Measurements from ENCODE around the gene PDZD2.
"Not testable (repeated sequence)": the region's sequence is repeated elsewhere in the genome, so short reads cannot be mapped to it uniquely, and the experiment has no call there.

PDZD2 gene

DNA sequence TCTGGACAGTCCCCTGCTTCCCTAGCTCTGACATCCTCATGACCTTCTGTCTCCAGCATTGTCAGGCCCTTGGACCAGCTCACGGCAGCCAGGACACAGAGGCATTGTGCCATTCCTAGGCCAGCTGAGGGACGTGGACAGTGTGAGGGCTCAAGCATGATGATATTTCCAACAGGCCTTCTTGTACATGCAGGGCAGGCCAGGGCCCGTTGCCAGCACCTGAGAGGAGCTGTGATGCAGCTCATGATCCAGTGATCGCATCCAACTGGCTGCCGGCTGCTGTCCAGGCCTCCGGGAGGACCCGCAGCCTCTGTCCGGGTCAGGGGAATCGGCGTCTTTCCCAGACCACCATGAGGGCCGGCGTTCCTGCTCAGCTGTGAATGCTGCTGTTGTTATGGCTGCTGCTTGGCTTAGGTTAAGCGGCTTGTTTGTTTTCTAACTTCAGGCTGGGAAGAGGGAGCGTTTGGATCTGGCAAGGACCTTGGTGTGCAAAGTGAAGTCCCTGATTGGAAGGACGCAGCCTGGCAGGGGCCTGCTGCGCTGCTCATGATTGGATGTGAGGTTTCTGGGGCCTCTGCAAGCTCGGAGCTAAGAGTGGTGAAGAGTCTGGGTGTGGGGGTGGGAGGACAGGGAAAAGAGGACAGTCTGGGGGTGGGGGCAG is 53.8 kb downstream of the PDZD2 start:
- DNase-seq = no peak

DNA sequence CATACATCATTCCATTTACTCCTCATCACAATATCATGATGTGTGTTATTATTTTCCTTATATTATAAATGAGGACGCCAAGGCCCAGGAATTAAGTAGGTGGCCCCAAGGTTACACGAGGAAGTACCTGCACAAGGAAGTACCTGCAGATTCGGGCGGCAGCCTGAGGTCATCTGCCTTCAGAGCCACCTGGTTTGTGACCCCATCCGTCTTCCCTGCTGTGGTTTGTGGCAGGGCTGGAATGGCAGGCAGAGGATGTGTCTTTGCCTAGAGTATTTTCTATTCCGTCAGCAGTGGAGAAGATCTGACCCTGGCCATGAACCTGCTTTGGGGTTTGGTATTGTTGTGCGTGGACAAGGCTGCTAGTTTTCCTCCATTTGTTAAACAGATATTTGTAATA is 59.7 kb downstream of the PDZD2 start:
- DNase-seq = no peak

DNA sequence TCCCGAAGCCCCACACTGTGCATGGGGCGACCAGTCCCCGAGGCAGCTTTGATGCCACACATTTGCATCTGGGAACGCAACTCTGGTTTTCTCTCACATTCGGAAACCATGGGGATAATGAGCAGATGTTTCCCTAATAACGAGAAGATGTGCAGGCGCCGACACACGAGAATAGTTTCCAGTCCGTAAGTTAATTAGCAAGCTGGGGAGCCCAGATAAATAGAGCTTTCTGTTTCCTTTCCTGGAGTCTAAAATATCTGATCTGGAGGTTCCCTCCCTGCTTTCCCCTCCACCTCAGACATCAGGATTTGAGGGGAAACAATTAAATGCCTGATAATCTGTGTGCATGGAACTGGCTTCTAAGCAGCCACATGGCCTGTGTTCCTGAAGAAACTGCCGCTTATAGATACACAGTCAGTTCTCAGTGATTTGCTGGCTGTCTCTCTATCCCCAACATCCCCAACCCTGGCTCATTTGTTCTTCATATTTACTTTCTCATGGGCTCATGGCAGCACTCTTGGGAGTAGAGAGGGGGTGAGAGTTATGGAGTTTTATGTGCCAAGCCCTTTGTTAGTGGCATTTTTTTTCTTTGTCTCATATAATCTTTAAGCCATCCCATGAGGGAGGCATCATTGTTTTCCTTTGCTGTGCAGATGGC is 62.8 kb downstream of the PDZD2 start:
- peak; percentile 39 for DNase-seq

DNA sequence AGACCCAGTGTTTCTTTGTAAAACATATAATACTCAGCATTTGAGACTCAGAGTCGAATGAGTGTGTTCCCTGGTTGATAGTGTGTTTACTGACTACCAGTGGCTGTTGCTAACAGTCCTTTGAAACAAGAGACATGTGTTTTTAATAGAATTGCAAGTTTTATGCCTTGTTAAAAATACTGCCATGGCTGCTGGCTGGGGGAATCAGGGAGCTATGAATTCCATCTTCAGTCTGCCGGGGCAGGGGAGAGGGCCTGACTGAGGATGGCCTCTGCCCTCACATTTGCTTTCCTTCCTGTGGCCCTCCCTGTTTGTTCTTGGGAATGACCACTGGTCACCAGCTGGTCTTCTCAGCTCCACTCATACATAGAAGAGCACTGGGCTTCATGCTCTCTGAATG is 63.8 kb downstream of the PDZD2 start:
- no peak for DNase-seq

DNA sequence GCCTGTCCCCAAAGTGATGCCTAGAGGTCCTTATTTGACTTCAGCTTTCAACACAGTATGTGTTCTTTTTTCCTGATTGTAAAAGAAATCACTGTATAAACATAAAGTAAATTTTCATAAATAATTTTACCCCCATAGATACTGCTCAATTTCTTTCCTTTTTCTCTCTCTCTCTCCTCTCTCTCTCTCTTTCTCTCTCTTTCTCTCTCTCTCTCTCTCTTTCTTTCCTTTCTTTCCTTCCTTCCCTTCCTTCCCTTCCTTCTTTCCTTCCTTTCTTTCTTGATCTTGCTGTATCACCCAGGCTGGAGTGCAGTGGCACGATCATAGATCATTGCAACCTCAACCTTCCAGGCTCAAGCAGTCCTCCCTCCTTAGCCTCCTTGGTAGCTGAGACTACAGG is 64.8 kb downstream of the PDZD2 start:
- DNase-seq = no peak

DNA sequence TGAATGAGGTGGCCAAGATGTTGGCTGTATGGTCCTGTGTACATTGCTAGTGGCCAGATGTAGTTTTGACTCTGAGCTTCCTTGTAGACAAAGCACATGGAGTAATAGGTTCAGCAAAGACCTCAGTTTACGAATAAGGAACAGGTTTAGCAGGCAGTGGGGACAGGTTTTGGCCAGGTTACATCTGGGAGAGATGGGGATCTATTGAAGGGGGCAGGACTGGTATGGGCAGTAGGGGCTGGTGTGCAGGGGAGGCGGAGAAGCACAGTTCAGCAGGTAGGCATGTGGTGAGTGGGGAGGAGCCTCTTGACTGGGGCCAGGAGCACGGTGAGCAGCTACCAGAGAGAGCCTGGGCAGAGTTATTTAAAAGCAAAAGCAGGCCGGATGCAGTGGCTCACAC is 67.3 kb downstream of the PDZD2 start:
- no peak for DNase-seq

DNA sequence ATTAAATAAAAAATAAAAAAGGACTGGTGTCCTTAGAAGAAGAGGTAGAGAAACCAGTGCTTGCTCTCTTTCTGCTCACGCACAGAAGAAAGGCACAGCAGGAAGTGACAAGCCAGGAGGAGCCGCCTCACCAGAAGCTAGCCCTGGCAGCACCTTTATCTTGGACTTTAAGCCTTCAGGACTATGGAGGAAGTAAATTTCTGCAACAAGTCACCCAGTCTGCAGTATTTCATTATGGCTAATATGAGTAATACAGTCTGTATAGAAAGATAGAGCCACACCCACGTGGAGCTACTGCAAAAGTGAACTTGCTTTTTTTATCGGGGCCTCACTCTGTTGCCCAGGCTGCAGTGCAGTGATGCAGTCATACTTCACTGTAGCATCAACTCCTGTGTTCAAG is 68.4 kb downstream of the PDZD2 start:
- DNase-seq = no peak

DNA sequence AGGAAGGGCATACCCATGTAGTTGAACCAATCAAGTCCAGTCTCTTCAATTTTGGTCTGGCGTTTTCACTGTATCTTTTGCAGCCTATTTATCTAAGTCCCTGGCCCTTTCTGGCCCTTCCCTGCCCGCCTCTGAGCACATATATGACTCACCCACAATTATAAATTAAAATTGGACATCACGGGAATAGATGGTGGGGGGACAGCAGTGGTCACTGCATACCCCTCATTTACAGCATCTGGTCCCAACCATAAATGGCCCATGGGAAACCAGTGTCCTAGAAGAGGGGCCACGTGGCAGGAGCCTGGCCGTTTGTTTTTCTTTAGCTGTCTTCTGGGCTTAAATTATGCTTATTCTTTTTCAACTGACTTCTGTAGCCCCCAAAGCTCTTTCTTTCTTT is 69.2 kb downstream of the PDZD2 start:
- DNase-seq = no peak

DNA sequence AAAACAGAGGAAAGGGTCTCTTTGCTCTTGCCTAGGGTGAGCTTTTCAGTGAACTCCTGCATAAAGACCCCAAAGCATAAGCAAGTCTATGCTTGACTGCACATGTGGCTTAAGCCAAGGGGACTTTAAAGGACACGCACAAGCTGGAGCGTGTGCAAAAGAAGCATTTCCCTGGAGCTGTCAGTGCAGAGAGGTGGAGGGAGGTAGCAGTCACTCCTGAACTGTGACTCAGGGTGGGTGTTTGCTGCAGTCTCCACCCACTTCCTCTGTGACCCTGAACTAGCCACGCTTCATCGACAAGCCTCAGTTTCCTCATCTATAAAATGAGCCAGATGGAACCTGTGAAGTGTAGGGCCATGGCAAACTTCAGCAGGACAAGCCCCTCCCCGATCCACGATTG is 72.4 kb downstream of the PDZD2 start:
- DNase-seq = no peak

DNA sequence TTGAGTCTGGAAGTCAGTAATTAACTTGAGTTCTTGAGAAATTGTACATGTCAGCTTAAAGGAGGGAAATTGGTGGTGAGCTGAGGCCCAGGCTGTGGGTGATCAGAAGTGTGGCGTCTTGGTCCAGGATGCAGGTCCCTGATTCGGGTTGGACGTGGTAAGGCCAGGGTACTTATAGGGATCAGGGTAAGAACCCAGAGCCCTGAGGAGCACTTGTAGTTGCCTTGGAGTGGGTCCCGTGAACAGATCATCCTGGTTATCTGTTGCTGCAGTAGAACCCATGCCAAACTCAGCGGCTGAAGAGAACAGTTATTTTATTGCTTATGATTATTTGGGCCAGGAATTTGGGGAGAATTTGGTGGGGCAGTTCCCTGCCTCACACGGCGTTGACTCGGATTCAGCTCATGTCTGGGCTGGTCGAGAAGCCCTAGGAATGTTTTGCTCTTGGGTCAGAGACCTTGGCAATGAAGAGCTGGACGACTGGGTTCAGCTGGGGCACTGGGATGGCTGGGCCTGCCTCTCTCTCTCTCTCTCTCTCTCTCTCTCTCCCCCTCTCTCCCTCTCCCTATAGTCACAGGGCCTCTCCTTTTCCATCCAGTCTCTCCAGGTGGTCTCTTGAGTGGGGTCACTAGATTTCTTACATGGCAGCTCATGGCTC is 73.1 kb downstream of the PDZD2 start:
- no peak for DNase-seq

DNA sequence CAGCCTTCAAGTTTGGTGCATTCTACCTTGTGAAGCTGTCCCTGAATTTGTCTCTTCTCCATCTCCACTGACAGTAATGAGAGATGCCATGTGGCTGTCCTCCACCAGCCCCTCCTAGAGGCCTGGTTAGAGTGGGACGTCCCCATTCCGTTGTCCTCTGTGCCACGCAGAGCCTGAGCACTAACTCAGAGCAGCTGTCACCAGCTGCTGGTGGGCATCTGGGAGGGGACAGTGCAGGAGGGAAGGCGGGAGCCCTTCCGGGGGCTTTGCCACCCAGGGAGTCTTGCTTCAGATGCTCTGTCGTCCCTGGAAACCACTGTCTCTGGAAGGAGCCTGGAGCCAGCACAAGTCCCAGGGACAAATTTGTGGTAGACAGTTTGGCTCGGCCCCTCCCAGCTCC is 78.6 kb downstream of the PDZD2 start:
- DNase-seq = no peak

DNA sequence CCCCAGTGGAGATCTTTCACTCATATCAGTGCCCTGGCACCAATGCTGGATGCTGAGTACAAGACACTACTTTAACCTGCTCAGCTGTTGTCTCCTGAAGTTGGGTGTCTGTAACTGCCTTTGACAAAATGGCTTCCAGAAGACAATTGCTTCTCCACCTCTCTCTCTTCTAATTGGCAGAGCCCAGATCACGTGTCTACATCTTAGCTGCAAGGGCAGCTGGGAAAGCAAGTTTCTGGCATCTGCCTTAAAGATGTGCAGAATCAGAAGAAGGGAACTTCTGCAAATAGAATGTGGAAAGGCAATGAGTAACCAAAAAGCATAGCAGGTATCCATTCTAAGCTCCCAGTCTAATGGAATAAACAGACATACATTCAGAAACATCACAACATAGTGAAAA is 81.1 kb downstream of the PDZD2 start:
- no peak for DNase-seq

DNA sequence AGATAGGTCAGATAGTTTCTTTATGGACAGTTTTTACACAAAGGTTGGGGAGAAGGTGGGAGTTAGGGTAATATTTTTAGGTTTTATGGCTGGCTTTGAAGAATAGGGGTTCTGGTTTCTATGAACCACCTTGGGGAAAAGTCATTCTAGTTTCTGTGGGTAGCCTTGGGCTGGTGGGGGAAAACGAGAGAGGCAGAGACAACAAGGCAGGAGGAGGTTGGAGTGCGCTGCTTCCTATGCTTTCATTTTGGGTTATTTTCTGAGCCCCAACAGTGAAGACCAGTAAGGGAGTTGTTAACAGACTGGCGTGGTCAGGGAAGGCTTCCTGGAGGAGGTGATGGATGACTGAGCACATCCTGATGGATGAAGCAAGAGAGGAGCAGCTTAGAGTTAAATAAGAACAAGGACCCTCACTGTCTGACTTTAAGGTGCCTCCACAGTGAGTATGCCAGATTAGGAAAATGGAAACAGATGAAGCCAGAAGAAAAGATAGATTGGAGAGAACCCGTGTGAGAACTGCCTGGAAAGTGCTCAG is 81.9 kb downstream of the PDZD2 start:
- DNase-seq = no peak

DNA sequence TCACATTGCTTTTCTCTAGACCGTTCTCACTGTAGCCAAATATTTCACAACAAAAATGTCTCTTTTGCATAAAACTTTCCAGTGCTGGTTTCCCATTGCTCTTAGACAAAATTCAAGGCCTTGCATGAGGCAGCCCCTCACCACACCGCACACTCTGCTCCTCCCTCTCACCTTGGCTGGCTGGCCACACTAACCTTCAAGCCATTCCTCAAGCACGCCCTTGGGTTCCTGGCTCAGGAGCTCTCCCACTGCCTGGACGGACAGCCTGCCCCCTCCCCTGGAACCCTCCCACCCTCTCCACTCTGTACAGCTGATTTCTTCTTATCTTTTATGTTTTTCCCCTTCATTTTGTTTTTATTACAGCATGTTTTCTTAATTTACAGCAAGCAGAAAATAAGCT is 83.2 kb downstream of the PDZD2 start:
- no peak for DNase-seq

DNA sequence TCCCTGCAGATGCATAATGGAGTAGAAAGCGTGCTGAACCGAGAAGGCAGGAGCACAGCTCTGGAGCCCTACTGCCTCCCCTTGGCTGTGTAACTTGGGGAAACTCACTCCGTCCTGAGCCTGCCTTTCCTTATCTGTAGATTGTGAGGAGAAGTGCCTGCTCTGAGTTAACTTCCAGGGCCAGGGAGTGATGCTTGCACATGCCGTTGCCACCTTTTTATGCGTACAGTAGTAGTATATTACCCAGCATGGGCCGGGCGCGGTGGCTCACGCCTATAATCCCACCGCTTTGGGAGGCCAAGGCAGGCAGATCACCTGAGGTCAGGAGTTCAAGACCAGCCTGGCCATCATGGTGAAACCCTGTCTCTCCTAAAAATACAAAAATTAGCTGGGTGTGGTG is 87.1 kb downstream of the PDZD2 start:
- no peak for DNase-seq

DNA sequence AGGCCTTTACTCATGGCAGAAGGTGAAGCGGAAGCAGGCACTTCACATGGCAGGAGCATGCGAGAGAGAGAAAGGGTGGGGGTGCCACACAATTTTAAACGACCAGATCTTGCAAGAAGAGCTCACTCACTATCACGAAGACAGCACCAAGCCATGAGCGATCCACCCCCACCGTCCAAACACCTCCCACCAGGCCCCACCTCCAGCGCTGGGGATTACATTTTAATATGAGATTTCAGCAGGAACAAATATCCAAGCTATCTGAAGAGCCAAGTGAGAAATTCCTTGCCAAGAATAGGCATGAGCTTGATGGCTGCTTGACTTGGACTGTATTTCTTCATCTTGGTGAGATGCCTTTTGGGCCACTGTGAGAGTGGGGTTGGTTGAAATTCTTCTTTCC is 88.0 kb downstream of the PDZD2 start:
- DNase-seq = no peak

DNA sequence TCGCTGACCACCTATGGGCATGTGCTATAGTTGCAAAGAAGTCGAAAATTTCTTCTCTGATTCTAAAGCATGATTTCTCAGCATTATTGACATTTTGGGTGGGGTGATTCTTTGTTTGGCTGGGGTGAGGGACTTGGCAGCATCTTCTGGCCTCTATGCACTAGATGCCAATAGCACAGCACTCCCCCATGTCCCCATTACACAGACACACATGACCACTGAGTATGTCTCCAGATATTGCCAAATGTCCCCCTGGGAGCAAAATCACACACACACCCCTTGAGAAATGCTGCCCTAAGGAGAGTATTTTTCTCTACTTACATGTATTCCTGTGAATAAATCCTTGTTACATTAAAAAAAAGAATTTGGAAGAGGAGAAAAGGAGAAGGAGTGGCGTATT is 89.1 kb downstream of the PDZD2 start:
- no peak for DNase-seq

DNA sequence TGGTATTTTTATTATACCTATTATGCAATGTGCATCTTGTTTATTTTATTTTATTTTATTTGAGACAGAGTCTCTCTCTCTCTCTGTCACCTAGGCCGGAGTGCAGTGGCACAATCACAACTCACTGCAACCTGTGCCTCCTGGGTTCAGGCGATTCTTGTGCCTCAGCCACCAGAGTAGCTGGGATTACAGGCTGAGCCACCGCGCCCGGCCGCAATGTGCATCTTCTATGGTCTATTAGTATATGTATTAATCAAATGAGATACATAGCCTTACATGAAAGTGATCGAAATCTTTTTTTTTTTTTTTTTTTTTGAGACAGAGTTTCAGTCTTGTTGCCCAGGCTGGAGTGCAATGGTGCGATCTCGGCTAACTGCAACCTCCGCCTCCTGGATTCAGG is 89.9 kb downstream of the PDZD2 start:
- DNase-seq = not testable (repeated sequence)

DNA sequence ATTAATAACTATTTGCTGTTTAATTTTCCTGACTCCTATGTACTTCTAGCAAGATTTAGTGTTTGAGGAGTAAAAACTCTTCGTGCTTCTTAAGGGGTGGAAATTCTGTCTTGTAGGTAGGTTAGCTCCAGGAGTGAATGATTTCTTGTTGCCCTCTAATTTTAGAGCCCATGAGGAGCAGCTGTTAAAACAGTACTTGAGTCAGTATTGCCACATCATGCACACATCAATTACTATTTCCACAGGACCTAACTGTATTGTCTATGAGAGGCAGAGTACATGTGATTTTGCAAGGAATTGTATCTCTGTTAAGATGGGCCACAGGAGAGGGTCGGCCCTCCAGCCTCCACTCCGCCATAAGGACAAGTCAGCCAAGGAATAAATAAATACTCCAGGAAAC is 91.2 kb downstream of the PDZD2 start:
- no peak for DNase-seq

DNA sequence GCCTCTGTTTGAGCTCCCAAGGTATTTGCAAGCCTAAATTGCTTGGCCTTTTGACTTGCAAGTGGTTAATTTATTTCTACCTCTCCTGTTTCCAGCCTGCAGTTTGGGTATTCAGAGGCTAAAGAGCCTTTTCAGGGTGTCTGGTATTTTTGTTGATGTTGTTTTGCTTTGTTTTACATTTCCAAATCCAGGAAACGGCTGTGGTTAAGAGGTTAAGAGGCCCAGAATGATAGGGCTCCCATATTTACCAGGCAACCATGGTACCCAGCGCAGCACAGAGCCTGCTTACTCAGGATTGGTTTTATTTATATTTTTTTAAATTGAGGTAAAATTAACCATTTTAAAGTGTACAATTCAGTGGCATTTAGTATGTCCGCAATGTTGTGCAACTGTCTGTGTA is 92.1 kb downstream of the PDZD2 start:
- DNase-seq = no peak

DNA sequence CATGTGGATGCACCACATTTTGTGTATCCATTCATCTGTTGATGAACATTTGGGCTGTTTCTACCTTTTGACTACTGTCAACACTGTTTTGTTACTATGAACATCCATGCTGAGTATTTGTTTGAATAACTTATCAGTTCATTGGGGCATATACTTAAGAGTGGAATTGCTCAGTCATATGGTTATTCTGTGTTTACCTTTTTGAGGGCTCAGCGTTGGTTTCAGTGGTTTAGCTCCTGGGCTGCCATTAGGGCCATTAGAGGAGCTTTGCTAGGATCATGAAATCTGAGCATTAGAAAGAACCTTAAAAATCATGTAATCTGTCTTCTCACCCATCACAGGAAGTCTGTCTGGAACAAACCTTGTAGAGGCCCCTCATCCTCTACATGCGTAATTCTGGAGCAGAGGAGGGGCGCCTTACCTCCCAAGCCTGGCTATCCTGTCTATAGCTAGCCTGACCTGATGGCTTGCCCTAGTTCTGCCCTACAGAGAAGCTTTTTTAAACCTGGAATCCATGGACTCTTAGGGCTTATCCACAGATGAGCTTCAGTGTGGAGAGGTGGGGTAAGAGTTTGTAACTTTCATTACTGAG is 92.9 kb downstream of the PDZD2 start:
- DNase-seq = no peak

DNA sequence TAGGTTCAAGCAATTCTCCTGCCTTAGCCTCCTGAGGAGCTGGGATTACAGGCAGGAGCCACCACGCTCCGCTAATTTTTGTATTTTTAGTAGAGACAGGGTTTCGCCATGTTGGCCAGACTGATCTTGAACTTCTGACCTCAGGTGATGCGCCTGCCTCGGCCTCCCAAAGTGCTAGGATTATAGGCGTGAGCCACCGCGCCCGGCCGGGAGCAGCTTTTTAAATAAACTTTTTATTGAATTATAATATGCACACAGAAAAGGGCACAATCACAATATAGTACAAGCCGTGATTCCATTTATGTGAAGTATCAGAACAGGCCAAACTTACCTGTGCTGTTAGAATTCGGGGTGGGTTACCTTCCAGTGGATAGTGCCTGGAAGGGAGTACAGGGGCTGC is 93.9 kb downstream of the PDZD2 start:
- DNase-seq = not testable (repeated sequence)

DNA sequence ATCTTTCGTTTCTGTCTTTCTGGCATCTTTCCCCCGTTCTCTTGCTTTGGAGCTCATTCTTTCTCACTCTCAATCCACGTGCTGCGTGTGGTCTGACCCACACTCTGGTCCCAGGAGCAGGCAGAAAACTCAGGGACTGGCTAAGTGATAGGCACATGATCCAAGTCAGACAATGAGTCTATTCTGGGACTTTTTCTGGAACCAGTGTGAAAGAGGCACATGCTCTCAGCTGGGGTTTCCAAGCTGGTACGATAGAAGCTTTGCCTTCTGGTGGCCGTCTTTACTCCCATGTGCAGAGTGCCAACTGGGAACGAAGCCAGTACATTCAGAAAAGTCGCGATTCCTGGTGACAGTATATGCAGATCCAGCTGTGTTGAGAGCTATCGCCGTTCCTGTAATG is 94.4 kb downstream of the PDZD2 start:
- no peak for DNase-seq

DNA sequence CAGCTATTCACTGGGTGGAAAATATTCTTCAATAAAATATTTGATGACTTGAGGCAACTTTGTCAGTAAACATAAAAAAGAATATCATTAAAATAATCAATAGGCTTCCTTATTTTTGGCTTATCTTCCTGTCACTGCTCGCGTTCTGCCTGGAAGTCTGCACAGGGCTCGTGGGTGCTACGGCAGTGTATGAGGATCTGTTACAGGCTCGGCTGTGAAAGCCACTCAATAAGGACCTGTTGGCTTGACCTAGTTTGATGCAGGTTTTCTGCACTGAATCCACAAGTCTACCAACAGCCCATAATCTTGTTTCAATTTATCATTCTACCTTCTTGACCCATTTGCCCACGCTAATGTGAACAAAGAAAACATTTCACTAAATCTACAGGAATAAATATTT is 97.2 kb downstream of the PDZD2 start:
- DNase-seq = no peak
